Measurements from ENCODE around the gene ENPP6. TPM values are rescaled to one million over a fixed set of nuclear protein-coding genes. Genes with fewer than 3 reads are reported as not detected.
A peak's percentile ranks its signal among the peaks of the same experiment; 100 is the strongest.

The ENPP6 gene
- polyA plus RNA-seq, 2 of the 4 experiments (the other 2 are of a cell fraction) = not detected

DNA sequence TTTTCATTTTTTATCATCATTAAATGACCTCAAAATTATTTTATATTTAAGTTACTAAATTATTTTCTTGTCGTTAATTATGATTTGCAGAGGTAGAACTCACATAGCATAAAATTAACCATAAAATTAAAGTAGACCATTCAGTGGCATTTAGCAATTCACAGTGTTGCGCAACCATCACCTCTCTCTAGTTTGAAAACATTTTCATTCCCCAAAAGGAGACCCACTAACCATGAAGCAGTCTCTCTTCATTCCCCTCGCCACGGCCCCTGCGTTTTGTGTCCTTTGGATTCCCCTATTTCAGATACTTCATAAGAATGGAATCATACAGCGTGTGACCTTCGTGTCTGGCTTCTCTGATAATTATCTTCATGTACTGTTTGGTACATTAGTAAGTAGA, 154.9 kb downstream of the ENPP6 start:
- POLR2A ChIA-PET = no interaction called here
- ATAC-seq (no peak), FAIRE-seq (no peak)

DNA sequence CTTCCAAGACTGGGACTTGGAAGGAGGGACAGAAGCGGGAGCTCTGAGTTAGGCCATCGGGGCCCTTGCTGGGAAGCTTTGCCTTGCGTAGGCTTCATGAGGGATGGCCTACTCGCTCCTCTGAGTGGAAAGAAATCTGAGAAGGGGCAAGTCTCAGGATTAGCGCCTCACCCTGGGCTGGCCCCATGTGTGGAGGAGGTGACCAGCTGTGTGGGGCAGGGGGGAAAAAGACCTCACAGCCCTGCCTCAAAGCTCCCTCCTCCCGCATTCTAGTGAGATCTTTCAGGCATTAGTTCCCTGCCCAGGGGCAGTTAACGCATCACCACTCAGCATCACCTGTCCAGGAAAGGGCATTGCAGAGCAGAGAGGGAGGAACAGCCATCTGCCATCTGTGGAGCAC, 156.1 kb downstream of the ENPP6 start:
- no peak for FAIRE-seq
- Histone ChIP-seq H3K9me3 (no peaks in the 10 kb centered on the region), H3K27ac (no peak overlapping the region), H3K4me1 (0 out of 3 replicates have a peak, but pooled peaks cover 4% of the 10 kb centered on the region), H3K4me2 (no peak overlapping the region), H3K4me3 (no peak overlapping the region)
- ChIA-PET CTCF (no interaction called here), POLR2A (no interaction called here)
- 91% methylated on average over 5 of the region's 7 CpGs for WGBS (ENCODE audit: missing lambda C conversion rate)
- TF ChIP-seq, protein P1, sequence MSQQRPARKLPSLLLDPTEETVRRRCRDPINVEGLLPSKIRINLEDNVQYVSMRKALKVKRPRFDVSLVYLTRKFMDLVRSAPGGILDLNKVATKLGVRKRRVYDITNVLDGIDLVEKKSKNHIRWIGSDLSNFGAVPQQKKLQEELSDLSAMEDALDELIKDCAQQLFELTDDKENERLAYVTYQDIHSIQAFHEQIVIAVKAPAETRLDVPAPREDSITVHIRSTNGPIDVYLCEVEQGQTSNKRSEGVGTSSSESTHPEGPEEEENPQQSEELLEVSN (IDR thresholded peaks at IDR 0.05; ENCODE audit: borderline replicate concordance, low read depth) = no peak
- TF ChIP-seq RCOR1 (IDR thresholded peaks at IDR 0.05; ENCODE audit: low read depth, low read length) (no peak), FOSL2 (IDR thresholded peaks at IDR 0.05) (no peak), FOSL2 (CRISPR knock-in tag; IDR thresholded peaks at IDR 0.05) (no peak), TFCP2L1 (CRISPR knock-in tag; IDR thresholded peaks at IDR 0.05) (no peak), RARB (CRISPR knock-in tag; IDR thresholded peaks at IDR 0.05) (no peak), JUN (IDR thresholded peaks at IDR 0.05) (no peak), NFE2L2 (conservative IDR thresholded peaks at IDR 0.05; ENCODE audit: low read length) (no peak), SREBF2 (IDR thresholded peaks at IDR 0.05) (no peak), FOXS1 (CRISPR knock-in tag; IDR thresholded peaks at IDR 0.05) (no peak), CEBPB (IDR thresholded peaks at IDR 0.05) (no peak), MYC (IDR thresholded peaks at IDR 0.05; ENCODE audit: borderline replicate concordance, low read length) (no peak), EHF (CRISPR knock-in tag; IDR thresholded peaks at IDR 0.05) (no peak), KDM1A (IDR thresholded peaks at IDR 0.05; ENCODE audit: low read depth) (no peak), ZFP36 (IDR thresholded peaks at IDR 0.05; ENCODE audit: borderline replicate concordance, partially characterized antibody) (no peak), CHD4 (IDR thresholded peaks at IDR 0.05; ENCODE audit: borderline replicate concordance) (no peak), HDAC2 (IDR thresholded peaks at IDR 0.05) (no peak), SMC3 (IDR thresholded peaks at IDR 0.05) (no peak), BHLHE40 (IDR thresholded peaks at IDR 0.05; ENCODE audit: low read depth, low read length) (no peak)
- TF ChIP-seq, protein P2, sequence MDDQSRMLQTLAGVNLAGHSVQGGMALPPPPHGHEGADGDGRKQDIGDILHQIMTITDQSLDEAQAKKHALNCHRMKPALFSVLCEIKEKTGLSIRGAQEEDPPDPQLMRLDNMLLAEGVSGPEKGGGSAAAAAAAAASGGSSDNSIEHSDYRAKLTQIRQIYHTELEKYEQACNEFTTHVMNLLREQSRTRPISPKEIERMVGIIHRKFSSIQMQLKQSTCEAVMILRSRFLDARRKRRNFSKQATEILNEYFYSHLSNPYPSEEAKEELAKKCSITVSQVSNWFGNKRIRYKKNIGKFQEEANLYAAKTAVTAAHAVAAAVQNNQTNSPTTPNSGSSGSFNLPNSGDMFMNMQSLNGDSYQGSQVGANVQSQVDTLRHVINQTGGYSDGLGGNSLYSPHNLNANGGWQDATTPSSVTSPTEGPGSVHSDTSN (IDR thresholded peaks at IDR 0.05) = no peak
- no peak for ATAC-seq
- DNase-seq (ENCODE audit: low read depth in 1 of 2, low spot score in 1 of 2) = no peak

More for the DNA sequence above, 154.9 kb downstream of the ENPP6 start:
- Histone ChIP-seq H3K4me1 (0 out of 3 replicates have a peak, but pooled peaks cover 4% of the 10 kb centered on the region), H3K4me2 (no peak overlapping the region), H3K4me3 (no peak overlapping the region), H3K9me3 (no peaks in the 10 kb centered on the region), H3K27ac (no peak overlapping the region)
- DNase-seq (ENCODE audit: low read depth in 1 of 2, low spot score in 1 of 2) = no peak
- CTCF ChIA-PET = no interaction called here
- WGBS (ENCODE audit: missing lambda C conversion rate) = 63% methylated on average over 7 of the region's 7 CpGs
- no peak for TF ChIP-seq KDM5A (IDR thresholded peaks at IDR 0.05)
- TF ChIP-seq, protein P3, sequence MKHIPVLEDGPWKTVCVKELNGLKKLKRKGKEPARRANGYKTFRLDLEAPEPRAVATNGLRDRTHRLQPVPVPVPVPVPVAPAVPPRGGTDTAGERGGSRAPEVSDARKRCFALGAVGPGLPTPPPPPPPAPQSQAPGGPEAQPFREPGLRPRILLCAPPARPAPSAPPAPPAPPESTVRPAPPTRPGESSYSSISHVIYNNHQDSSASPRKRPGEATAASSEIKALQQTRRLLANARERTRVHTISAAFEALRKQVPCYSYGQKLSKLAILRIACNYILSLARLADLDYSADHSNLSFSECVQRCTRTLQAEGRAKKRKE (CRISPR knock-in tag; IDR thresholded peaks at IDR 0.05; ENCODE audit: low read depth) = no peak
- TF ChIP-seq RFX5 (IDR thresholded peaks at IDR 0.05) = no peak
- TF ChIP-seq ZFP36 (IDR thresholded peaks at IDR 0.05; ENCODE audit: borderline replicate concordance, partially characterized antibody) = no peak
- no peak for TF ChIP-seq CHD2 (IDR thresholded peaks at IDR 0.05; ENCODE audit: low read length, partially characterized antibody)
- TF ChIP-seq CEBPB (IDR thresholded peaks at IDR 0.05) = peak; percentile 71 to 74; a peak in 3 of 4 replicates
- no peak for TF ChIP-seq NR3C1 (IDR thresholded peaks at IDR 0.05)

DNA sequence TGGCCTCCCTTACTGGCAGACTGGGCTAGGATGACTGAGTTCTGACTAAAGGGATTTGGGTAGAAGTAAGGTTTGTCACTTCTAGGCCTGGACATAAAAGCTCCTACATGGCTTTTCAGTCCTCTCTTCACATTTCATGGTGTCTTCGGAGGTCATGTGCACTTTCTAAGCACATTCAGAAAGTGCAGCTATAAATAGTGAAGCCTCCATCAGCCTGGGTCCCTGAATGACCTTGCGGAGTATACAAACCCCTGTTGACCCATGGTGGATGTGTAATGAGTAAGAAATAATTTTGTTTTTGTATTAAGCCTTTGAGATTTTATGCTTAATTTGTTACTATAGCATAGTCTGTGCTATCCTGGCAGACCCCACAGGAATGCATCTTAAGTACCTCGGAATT, 158.6 kb downstream of the ENPP6 start:
- Histone ChIP-seq H3K9me3 (no peaks in the 10 kb centered on the region), H3K27ac (no peak overlapping the region), H3K4me2 (no peak overlapping the region), H3K4me3 (no peak overlapping the region), H3K4me1 (no peaks in the 10 kb centered on the region)
- WGBS (ENCODE audit: missing lambda C conversion rate) = 56% methylated on average over 3 of the region's 3 CpGs
- no peak for DNase-seq (ENCODE audit: low read depth in 1 of 2, low spot score in 1 of 2)
- no peak for ATAC-seq
- CTCF ChIA-PET = no interaction called here
- FAIRE-seq = no peak
- POLR2A ChIA-PET = no interaction called here
- TF ChIP-seq, protein P3 (CRISPR knock-in tag; IDR thresholded peaks at IDR 0.05; ENCODE audit: low read depth) = no peak
- TF ChIP-seq FOXS1 (CRISPR knock-in tag; IDR thresholded peaks at IDR 0.05) (no peak), EHF (CRISPR knock-in tag; IDR thresholded peaks at IDR 0.05) (no peak), TP53 (CRISPR knock-in tag; IDR thresholded peaks at IDR 0.05) (no peak), HOXA7 (CRISPR knock-in tag; IDR thresholded peaks at IDR 0.05) (no peak), PHF8 (IDR thresholded peaks at IDR 0.05; ENCODE audit: borderline replicate concordance, low read depth) (no peak), ESRRA (IDR thresholded peaks at IDR 0.05; ENCODE audit: borderline replicate concordance, low read length) (no peak), RNF2 (IDR thresholded peaks at IDR 0.05; ENCODE audit: borderline replicate concordance, low read depth) (no peak)
- TF ChIP-seq, protein P4, sequence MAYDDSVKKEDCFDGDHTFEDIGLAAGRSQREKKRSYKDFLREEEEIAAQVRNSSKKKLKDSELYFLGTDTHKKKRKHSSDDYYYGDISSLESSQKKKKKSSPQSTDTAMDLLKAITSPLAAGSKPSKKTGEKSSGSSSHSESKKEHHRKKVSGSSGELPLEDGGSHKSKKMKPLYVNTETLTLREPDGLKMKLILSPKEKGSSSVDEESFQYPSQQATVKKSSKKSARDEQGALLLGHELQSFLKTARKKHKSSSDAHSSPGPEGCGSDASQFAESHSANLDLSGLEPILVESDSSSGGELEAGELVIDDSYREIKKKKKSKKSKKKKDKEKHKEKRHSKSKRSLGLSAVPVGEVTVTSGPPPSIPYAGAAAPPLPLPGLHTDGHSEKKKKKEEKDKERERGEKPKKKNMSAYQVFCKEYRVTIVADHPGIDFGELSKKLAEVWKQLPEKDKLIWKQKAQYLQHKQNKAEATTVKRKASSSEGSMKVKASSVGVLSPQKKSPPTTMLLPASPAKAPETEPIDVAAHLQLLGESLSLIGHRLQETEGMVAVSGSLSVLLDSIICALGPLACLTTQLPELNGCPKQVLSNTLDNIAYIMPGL (CRISPR knock-in tag; IDR thresholded peaks at IDR 0.05; ENCODE audit: borderline replicate concordance) = no peak
